Ovary (tissue), 3 donors: ENCODE data around the gene PYDC1.

Experiments
- CTCF ChIP-seq, 3 donors: fragments of 450-650 bp in 2 of 3; fragments of 200-600 bp in 1 of 3; IDR thresholded peaks; one replicate each; pipeline versions ENCODE4 v1.5.1 to v1.8.0; 2016 to 2022; ENCODE audit warnings: antibody characterized with exemption in 3 of 3, mild to moderate bottlenecking in 1 of 3
- EP300 ChIP-seq: sonication (generic); formaldehyde crosslinking; IDR thresholded peaks from one replicate; pipeline ENCODE4 v1.6.1; 2017; ENCODE audit warnings: antibody characterized with exemption
- POLR2A ChIP-seq: fragments of 450-650 bp; IDR thresholded peaks from one replicate; pipeline ENCODE4 v1.6.1; 2017; ENCODE audit warnings: antibody characterized with exemption, mild to moderate bottlenecking, moderate library complexity
- donor health status: DM: no; HTN: no; CAD: no.

- TF ChIP-seq CTCF (IDR thresholded peaks at IDR 0.05): no peak
- TF ChIP-seq EP300: no peak
- TF ChIP-seq POLR2A: no peak
Observed at GRCh38 chr16:31258366-31258765, 41.4 kb upstream of the PYDC1 start.
